Fibroblast of lung (primary cell): ENCODE data around the gene MSH3.
"Not testable (repeated sequence)": the region's sequence is repeated elsewhere in the genome, so short reads cannot be mapped to it uniquely, and the experiment has no call there.

ENCODE experiments used
- EZH2 ChIP-seq: IDR thresholded peaks from 2 replicates; pipeline ENCODE4 v1.5.1; 2012; ENCODE audit warnings: low read length, control low read depth, mild to moderate bottlenecking; ENCODE audit errors: missing control alignments
- TF ChIP-seq, protein P1 (sequence below), 2 donors: IDR thresholded peaks in 1 of 2; conservative IDR thresholded peaks in 1 of 2; 1 replicate in 1 of 2; 2 replicates in 1 of 2; pipeline ENCODE4 v1.5.1; 2011 to 2012; ENCODE audit warnings: low read length in 2 of 2, control low read depth in 1 of 2, inconsistent platforms in 1 of 2, low read depth in 1 of 2, mild to moderate bottlenecking in 1 of 2

DNA sequence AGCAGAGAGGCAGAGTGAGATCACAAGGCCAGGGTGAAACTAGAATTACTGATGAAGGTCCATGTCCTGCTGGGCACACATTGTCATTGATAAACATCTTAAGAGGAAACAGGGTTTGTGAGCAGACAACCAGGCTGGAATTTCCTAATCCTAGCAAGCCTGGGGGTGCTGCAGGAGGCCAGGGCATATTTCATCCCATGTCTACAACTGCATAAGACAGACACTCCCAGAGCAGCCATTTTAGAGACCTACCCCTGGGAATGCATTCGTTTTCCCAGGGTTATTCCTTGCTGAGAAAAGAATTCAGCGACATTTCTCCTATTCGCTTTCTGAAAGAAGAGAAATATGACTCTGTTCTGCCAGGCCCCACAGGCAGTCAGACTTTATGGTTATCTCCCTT lies 248.2 kb downstream of the MSH3 start:
- TF ChIP-seq, protein P1, sequence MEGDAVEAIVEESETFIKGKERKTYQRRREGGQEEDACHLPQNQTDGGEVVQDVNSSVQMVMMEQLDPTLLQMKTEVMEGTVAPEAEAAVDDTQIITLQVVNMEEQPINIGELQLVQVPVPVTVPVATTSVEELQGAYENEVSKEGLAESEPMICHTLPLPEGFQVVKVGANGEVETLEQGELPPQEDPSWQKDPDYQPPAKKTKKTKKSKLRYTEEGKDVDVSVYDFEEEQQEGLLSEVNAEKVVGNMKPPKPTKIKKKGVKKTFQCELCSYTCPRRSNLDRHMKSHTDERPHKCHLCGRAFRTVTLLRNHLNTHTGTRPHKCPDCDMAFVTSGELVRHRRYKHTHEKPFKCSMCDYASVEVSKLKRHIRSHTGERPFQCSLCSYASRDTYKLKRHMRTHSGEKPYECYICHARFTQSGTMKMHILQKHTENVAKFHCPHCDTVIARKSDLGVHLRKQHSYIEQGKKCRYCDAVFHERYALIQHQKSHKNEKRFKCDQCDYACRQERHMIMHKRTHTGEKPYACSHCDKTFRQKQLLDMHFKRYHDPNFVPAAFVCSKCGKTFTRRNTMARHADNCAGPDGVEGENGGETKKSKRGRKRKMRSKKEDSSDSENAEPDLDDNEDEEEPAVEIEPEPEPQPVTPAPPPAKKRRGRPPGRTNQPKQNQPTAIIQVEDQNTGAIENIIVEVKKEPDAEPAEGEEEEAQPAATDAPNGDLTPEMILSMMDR (conservative IDR thresholded peaks at IDR 0.05 in 1 of 2, IDR thresholded peaks at IDR 0.05 in 1 of 2; ENCODE audit: low read depth in 1 of 2, low read length in 2 of 2): not testable (repeated sequence)
- TF ChIP-seq EZH2: not testable (repeated sequence)
